GM19324 (cell line): ENCODE measurements around the gene HIPK1.
A peak's percentile ranks its signal among the peaks of the same experiment; 100 is the strongest.

Source experiments
- ATAC-seq: cut with Tn5 transposase; IDR thresholded peaks from one replicate; pipeline ENCODE4 v1.9.1; 2021; ENCODE audit warnings: mild to moderate bottlenecking, moderate library complexity; ENCODE audit not compliant: unreplicated experiment, low FRiP score

Gene HIPK1

DNA sequence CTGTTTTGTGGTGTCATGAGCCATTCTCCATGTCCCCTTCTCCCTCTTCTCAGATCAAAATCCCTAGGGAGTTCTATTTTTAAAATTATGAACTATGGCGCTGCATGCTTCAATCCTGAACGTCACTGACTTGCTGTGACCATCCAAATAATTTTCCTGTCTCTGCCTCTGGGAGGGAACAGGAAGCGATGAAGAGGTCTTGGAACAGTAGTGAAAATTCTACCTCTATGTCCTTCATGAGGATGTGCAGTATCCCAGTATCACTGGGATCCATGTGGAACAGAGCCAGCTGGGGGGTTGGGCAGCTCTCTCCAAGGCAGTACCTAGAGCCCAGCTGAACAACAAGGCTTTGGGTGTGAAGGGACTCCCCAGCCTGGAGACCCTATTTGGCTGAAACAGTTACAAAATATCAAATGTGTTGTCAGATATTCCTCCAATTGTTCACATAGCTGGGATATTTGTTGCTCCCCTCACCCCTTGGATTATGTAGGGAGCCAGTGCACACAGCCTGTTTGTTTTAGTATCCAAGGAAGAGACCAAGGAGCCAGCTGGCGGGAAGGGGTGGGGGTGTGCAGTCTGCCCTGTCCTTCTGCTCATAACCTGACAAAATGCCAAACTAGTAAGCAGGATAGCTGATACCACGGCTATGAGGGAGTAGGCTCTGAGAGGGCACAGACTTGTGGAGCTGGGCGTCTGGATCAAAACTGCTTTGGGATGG, 16.4 kb upstream of the HIPK1 start:
- ATAC-seq = no peak

DNA sequence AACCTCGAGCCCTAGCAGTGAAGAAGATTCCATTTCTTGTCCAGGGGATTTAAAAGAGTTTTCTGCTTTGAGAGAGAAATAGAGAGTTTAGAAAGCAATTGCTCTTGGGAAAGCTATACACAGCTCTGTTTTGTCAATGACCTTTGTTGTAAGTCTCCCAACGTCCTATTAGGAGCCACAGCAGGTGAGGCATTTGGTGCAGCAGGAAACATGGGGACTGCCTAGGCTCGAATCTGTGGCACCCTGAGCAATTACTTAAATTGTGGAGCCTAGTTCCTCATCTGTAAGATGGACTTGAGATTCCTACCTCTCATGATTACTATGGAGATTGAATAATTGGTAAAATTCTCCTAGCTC, 15.8 kb upstream of the HIPK1 start:
- ATAC-seq = no peak

DNA sequence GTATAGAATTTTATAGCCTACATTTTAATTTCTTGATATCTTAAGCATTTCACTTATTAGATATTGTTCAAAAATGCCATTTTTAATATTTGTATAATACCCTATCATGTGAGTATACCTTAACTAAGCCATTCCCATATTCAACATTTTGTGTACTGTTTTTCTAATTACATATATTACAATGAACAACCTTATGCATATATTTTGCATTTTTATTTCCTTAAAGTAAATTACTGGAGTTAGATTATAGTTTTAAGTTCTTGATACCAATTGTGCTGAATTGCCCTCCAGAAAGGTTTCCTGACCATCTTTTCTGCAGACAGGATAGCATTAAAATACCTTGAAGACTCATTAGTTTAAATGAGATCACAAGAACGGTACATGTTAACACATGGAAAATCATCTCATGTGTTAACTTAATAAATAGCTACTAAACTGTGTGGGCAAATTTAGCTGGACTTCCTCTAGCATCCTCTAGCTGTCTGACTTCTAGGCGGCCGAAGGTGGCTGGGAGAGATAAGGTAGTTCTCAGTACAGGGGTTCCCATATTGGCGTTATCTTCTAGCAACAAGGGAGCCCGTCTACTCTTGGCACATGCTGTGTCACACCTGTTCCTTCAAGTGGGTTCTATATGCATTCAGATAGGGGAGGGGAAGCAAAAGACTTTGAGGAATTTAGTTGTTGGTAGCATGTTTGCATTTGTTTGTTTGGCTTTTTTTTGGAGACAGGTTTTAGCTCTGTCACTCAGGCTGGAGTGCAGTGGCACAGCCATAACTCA, 15.0 kb upstream of the HIPK1 start:
- no peak for ATAC-seq

DNA sequence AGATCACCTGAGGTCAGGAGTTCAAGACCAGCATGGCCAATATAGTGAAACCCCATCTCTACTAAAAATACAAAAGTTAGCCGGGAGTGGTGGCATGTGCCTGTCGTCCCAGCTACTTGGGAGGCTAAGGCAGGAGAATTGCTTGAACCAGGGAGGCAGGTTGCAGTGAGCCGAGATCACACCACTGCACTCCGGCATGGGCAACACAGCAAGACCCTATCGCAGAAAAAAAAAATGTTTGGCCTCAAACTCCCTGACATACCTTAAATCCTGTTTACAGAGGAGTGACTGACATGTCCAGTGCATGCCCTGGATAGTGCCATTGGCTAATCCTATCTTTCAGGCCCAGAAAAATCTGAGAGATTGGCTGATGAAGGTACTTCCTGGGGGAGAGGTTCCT, 12.2 kb upstream of the HIPK1 start:
- ATAC-seq = no peak

DNA sequence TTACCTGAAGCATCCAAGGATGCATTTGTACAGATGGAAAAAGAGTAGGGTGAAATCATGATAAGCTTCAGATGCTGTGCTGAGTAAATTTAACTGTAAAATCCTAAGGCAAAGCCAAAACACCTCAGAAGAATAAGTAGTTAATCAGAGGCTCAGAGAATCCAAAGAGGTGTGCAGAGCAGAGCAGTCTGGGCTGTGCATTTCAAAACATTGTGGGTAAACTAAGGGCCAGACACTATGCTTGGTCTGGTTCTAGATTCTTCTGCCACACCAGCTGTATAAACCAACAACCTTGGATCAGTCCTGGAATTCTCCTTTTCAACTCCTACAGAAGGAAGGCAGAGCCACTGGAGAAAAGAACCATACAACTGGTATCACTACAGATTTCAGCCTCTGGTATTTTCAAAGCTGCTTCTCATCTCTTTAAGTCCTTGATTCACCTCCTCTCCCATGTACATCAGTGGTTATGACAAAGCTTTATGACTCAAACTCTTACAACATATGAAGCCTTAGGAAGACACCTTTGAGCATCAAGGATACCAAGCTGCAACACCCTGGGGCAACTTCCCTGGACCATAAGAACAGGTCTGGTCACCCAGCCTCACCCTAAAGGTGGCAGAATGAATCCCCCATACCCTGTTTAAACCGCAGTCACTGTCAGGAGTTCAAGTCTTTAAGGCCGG, 11.6 kb upstream of the HIPK1 start:
- no peak for ATAC-seq

DNA sequence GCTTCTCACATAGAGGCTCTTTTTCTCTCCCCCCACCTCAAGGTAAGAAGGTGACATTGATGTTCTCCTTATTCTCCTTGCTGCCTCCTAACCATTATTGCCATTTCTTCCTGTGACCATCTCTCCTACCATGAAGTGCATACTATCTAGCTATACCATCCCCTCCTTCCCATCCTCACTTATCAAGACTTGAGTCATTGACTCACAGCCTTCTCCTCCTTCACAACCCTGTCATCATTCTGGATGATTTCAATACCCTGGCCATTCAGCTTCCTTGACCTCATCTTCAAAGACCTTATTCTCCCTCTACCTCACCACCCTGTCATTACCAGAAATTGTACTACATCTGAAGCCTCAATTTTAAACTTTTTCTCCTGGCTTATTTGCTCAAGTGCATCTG, 10.9 kb upstream of the HIPK1 start:
- no peak for ATAC-seq

DNA sequence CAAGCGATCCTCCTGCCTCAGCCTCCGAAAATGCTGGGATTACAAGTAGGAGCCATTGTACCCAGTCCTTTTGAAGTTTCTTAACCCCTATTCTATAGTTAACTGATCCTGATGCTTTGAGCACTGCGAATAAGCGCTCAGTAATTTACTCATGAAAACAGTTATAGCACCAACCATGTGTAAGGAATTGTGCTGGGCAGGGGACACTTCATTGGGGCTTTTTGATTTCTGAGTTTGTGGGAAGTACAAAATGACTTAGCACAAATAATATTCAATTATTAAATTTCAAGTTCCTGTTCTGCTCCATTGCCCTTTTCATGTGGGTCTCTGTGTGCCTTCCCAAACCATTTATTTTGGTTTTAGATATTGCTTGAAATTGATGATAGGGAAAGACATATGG, 6.2 kb upstream of the HIPK1 start:
- ATAC-seq = no peak

DNA sequence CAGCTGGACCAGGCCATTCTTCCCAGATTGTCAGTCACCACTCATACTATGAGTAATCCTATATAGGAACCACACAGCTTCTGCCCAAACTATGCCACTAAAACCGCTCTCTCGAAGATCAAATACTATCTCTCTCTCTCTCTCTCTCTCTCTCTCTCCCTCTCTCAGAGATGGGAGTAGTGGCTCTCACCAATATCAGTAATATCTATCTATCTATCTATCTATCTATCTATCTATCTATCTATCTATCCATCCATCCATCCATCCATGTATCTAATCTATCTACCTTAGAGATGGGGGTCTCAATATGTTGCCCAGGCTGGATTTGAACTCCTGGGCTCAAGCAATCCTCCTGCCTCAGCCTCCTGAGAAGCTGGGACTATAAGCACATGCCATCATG, 4.7 kb upstream of the HIPK1 start:
- ATAC-seq = no peak

DNA sequence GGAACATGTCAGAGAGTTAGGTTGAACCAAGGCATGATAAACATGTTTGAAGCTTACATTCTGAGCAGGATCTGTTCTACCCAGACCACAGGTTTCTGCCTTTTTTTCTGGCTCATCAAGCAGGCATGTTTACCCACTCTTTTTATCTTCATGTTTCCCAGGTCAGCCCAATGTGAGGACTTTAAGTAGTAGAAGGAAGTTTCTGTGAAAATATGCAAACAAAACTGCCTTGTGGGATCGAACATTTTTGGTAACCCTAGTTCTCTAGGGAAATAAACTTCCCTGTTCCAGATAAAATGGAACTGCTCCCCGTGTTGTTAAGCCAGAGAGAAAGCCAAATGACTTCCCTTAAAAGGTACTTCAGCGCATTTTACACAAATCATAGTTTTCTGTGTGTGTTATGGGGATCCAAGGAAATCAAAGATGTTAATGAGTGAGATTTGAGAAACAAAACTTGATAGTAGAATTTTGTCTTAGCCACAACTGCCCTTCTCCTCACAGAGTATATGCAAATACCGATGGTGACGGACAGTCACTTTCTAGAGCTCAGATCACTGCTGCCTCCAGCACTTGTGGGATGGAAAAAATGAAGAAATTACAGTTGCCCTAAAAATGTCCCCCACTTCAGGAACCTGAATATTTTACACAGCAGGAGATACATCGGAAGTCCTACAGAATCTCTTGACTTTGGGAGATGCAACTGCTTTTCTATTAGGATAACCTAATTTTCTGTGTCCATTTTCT, 765 bp upstream of the HIPK1 start:
- no peak for ATAC-seq

DNA sequence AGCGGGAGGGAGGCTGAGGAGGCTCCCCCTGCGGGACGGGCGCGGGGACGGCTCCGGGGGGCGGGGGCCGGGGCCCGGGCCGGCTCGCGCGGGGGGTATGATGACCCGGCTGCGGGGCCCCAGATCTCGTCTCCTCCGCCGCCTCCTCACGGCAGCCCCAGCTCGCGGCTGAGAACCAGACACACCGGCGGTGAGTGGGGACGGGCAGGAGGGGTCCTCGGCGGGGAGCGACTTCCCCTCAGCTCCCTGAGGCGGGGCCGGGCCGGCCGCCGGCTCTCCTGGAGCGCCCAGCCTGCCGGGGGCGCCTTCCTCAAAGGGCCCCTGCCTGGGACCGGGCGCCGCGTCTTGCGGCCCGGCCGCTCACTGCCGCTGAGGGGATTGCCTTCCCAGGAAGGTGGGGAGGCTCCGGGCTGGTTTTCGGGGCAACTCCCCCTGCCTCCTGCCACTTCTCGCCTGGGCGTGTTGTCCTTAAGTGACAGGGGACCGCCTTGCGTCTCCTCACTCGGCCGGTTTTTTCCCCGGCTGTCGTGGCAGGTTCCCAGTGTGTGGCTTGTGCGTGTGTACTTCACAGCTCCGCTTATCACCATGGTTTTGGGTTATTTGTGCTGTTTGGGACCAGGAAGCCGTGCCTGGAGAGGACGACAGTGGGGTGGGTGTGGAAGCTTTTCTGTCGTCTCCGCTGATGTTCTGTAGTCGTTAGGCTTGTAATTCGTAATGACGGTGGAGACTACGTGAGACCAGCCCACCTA, 800 bp downstream of the HIPK1 start:
- ATAC-seq = peak; percentile 53

DNA sequence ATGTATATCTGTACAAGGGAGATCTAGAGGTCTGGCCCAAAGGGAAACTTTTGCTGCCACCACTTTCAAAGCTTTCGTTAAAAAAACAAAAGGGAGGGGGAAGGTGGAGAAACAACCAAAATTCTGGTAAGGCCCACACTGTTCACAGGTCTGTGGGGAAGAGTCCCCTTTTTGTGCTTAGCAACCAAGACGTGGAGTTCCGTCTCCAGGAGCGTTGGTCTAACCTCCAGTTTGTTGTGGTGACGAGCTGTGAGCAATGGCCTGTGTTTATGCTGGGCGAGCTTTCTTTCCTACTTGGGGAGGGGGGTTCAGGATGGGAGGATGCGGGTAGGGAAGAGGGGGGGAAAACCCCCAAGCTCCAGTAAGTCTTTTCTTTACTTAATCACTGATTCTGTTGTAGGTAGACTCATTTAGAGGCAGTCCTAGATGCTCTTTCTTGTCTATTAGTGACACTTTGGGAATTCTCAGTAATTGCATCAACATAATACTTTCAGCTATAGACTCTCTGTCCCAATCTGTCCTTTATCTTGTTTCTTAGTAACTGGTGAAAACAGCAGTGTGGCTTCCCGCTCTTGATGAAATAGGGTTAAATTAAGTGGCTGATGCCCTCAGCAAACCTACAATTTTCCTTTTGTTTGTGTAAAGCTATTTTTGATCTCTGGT, 1.5 kb downstream of the HIPK1 start:
- ATAC-seq = peak; percentile 9

DNA sequence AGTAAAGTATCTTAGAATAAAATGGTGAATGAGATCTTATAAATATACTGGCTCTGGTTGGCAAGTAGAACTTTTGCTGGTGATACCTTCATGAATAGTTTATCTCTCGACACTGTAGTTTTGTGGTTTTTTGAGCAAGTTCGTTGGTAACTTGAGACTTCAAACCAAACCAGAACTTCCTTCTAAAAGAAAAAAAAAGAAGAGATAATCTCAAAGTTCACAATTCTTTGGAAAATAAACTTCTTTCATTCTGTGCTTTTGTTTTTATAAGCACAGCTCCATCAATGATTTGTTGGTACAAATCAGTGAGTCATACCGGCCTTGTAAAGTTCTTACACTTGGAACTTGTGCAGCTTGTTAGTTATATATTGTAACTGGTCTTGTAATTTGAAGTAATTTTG, 2.3 kb downstream of the HIPK1 start:
- ATAC-seq = no peak

DNA sequence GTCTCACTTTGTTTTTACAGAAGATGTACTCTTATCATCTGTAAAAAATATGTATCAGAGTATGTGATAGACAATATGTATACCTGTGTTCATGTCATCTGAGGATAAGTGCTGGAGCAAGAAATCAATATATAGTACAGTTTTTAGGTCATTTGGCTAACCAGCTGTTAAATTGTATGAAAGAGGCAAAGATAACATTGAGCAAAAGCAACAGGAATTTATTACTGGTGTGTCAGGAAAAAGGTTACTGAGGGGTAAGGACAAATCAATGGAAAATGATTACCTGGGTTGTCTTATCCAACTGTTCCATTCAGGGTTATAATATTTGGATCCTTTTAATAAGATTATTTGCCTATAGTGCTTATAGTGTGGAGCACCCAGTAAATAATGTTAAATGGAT, 4.9 kb downstream of the HIPK1 start:
- no peak for ATAC-seq

DNA sequence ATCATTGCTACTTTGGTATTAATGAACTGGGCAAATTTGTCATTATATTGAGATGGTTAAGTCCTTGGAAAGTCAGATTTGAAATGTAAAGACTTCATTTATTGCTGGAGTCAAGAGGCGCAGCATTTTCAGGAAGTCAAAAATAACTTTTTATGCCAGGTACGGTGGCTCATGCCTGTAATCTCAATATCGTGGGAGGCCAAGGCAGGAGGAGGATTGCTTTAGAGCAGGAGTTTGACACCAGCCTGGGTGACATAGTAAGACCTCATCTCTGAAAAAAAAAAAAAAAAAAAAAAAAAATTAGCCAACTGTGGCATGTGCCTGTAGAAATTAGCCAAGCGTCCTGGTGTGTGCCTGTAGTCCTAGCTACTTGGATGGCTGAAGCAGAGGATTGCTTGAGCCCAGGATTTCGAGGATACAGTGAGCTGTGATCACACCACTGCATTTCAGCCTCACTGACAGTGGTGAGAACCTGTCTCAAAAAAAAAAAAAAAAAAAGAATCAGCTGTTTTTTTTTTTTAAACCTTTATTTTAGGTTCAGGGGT, 5.5 kb downstream of the HIPK1 start:
- no peak for ATAC-seq

DNA sequence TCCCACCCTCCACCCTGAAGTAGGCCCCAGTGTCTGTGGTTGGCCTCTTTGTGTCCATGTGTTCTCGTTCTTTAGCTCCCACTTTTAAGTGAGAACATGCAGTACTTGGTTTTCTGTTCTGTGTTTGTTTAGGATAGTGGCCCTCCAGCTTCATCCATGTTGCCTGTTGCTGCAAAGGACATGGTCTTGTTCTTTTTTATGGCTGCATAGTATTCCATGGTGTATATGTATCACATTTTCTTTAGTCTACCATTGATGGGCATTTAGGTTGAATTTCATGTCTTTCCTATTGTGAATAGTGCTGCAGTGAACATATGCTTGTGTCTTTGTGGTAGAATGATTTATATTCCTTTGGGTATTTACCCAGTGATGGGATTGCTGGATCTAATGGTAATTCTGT, 6.1 kb downstream of the HIPK1 start:
- ATAC-seq = no peak

DNA sequence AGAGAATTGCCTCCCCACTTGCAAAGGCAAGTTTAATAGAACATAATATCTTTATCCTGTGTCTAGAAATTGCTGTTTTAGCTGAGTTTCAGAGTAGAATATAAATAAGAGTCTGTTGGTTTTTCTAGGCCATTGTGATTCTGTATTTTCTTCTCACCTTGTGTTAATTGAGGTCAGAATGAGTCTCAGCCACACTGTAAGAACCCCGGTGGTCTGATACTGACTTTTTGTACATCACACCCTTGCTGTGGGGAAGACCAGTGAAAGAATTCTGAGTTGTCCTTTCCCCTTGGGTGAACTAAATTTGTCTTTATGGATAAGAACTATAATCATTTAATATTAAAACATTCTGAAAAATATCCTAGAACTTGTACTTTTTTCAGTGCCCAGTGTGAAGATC, 6.8 kb downstream of the HIPK1 start:
- no peak for ATAC-seq

DNA sequence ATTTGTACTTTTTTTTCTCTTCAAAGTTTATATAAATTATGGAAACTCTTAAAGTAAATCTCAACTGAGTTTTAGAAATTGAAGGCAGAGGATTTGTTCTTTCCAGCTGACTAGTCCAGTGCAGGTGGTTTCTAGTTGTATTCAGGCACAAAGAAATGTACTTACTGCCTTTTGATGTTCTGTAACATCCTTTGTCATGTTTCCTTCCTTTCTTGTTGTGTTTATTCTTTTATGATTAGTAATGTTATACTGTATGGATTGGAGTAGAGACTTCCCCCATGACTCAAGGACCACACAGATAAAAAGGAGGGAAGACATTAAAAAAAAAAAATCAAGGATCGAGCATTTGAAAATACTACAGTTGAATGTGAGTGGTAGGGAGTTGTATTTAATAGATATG, 8.0 kb downstream of the HIPK1 start:
- ATAC-seq = no peak

DNA sequence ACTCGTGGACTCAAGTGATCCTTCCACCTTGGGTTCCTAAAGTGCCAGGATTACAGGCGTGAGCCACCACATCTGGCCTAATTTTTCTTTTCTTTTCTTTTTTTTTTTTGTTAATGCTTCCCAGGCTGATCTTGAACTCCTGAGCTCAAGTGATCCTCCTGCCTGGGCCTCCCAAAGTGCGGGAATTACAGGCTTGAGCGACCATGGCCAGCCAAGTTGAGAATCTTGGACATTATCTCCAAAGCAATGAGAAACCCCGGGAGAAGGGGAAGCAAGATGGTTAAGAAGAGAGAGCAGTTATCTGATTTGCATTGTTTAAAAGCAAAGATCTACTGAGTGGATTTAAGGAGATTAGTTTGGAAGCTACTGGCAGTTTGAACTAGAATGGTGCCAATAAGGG, 9.1 kb downstream of the HIPK1 start:
- no peak for ATAC-seq

DNA sequence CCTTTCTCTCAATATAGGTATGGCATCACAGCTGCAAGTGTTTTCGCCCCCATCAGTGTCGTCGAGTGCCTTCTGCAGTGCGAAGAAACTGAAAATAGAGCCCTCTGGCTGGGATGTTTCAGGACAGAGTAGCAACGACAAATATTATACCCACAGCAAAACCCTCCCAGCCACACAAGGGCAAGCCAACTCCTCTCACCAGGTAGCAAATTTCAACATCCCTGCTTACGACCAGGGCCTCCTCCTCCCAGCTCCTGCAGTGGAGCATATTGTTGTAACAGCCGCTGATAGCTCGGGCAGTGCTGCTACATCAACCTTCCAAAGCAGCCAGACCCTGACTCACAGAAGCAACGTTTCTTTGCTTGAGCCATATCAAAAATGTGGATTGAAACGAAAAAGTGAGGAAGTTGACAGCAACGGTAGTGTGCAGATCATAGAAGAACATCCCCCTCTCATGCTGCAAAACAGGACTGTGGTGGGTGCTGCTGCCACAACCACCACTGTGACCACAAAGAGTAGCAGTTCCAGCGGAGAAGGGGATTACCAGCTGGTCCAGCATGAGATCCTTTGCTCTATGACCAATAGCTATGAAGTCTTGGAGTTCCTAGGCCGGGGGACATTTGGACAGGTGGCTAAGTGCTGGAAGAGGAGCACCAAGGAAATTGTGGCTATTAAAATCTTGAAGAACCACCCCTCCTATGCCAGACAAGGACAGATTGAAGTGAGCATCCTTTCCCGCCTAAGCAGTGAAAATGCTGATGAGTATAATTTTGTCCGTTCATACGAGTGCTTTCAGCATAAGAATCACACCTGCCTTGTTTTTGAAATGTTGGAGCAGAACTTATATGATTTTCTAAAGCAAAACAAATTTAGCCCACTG, 11.5 kb downstream of the HIPK1 start:
- ATAC-seq = no peak
